HepG2 (cell line): ENCODE data around the gene PTPRU. TPM values are rescaled to one million over a fixed set of nuclear protein-coding genes. Genes with fewer than 3 reads are reported as not detected.

Experiments
- ATAC-seq: fragments of 200-7000 bp; cut with Tn5 transposase; 3 replicates; pipeline ENCODE4 v1.9.1; 2020; ENCODE audit warnings: mild to moderate bottlenecking, moderate library complexity
- BruUV-seq: library from RNA; stranded (reverse); fragments of 400-500 nt; replicated peaks from 2 replicates; lab custom pipeline; 2021; lab: Mats Ljungman, UMichigan
- CTCF ChIA-PET: fragments of 300-600 bp; formaldehyde crosslinking; extraction: SDS; loops from one replicate; lab custom pipeline; 2021; ENCODE audit warnings: low total read pairs, inconsistent platforms, low intra/inter-chr PET ratio; lab: Yijun Ruan, JAX
- POLR2A ChIA-PET: fragments of 350-600 bp; sonication (Branson Sonifier 250); formaldehyde crosslinking; loops from one replicate; lab custom pipeline; 2020; ENCODE audit warnings: antibody characterized with exemption, inconsistent platforms; lab: Yijun Ruan, JAX
- DNase-seq: peaks from one replicate; pipeline ENCODE4 v3.0.0-alpha.2; 2015; ENCODE audit warnings: low spot score
- FAIRE-seq: peaks from 3 replicates; lab custom pipeline; 2011; peaks lifted over from hg19 to GRCh38; lab: Jason Lieb, UNC
- H2AFZ ChIP-seq: one replicate; pipeline ENCODE4 v1.6.1; 2011; ENCODE audit warnings: low read length, inconsistent platforms
- H3K27ac ChIP-seq: fragments of 300-600 bp; 3 replicates; pipeline ENCODE4 v1.8.0; 2011; ENCODE audit warnings: mixed run types, mild to moderate bottlenecking, mixed read lengths, low read length, inconsistent platforms; ENCODE audit not compliant: insufficient read depth; ENCODE audit errors: extremely low read length
- H3K27me3 ChIP-seq, 2 experiments: fragments of 200-600 bp in 1 of 2; 2 replicates in 1 of 2; 3 replicates in 1 of 2; pipeline versions ENCODE4 v1.6.0 to v1.8.0; 2011; ENCODE audit warnings: low read length in 2 of 2, mild to moderate bottlenecking in 2 of 2, moderate library complexity in 2 of 2, inconsistent platforms in 1 of 2; ENCODE audit not compliant: insufficient read depth in 2 of 2, control insufficient read depth in 1 of 2
- H3K36me3 ChIP-seq, 2 experiments: fragments of 200-600 bp in 1 of 2; replicated peaks in 1 of 2; 2 replicates in 1 of 2; 3 replicates in 1 of 2; pipeline versions ENCODE4 v1.5.1 to v1.8.0; 2011; ENCODE audit warnings: low read length in 2 of 2, inconsistent platforms in 1 of 2; ENCODE audit not compliant: insufficient read depth in 2 of 2, control insufficient read depth in 1 of 2
- H3K4me1 ChIP-seq: 2 replicates; pipeline ENCODE4 v1.5.1; 2012; ENCODE audit warnings: low read length, inconsistent platforms; ENCODE audit not compliant: insufficient read depth
- H3K4me2 ChIP-seq: 2 replicates; pipeline ENCODE4 v1.6.0; 2011; ENCODE audit warnings: low read depth, low read length, inconsistent platforms
- H3K4me3 ChIP-seq, 3 experiments: fragments of 200-600 bp in 1 of 3; sonication (generic), shearing (Covaris generic) in 1 of 3; replicated peaks in 1 of 3; 2 replicates each; pipeline ENCODE4 v1.5.1; 2011 to 2016; ENCODE audit warnings: low read length in 3 of 3, inconsistent platforms in 2 of 3, low read depth in 2 of 3, mild to moderate bottlenecking in 2 of 3, control low read depth in 1 of 3, mixed read lengths in 1 of 3; ENCODE audit not compliant: insufficient read depth in 1 of 3
- H3K79me2 ChIP-seq: one replicate; pipeline ENCODE4 v1.6.1; 2011; ENCODE audit warnings: low read length, inconsistent platforms; ENCODE audit not compliant: insufficient read depth
- H3K9ac ChIP-seq: 2 replicates; pipeline ENCODE4 v1.6.0; 2011; ENCODE audit warnings: mild to moderate bottlenecking, low read depth, low read length, inconsistent platforms; ENCODE audit not compliant: insufficient read depth
- H3K9me3 ChIP-seq: 2 replicates; pipeline ENCODE4 v1.5.1; 2012; ENCODE audit warnings: mild to moderate bottlenecking, low read length
- H4K20me1 ChIP-seq: 2 replicates; pipeline ENCODE4 v1.6.0; 2011; ENCODE audit warnings: inconsistent platforms, mild to moderate bottlenecking, low read length, moderate library complexity; ENCODE audit not compliant: insufficient read depth
- AKNA ChIP-seq: sonication (generic); formaldehyde crosslinking; IDR thresholded peaks from 2 replicates; pipeline ENCODE4 v1.4.0; 2020; ENCODE audit warnings: missing genetic modification reagents, borderline replicate concordance
- CREBL2 ChIP-seq: sonication (generic); formaldehyde crosslinking; IDR thresholded peaks from 2 replicates; pipeline ENCODE4 v1.8.1; 2023; ENCODE audit warnings: missing genetic modification reagents, mild to moderate bottlenecking, borderline replicate concordance
- ESRRA ChIP-seq: sonication (generic); formaldehyde crosslinking; IDR thresholded peaks from 2 replicates; pipeline ENCODE4 v1.5.1; 2020; ENCODE audit warnings: mild to moderate bottlenecking, low read depth, missing genetic modification reagents
- ETV6 ChIP-seq: sonication (generic); formaldehyde crosslinking; conservative IDR thresholded peaks from 2 replicates; pipeline ENCODE4 v1.4.0; 2020; ENCODE audit warnings: missing genetic modification reagents
- FOSL1 ChIP-seq: sonication (generic); formaldehyde crosslinking; IDR thresholded peaks from 2 replicates; pipeline ENCODE4 v1.9.0; 2021; ENCODE audit warnings: missing genetic modification reagents, borderline replicate concordance
- KDM3A ChIP-seq: IDR thresholded peaks from 2 replicates; pipeline ENCODE4 v1.6.1; 2018; ENCODE audit warnings: low read depth, missing compliant biosample characterization
- MTA3 ChIP-seq: sonication (generic); formaldehyde crosslinking; IDR thresholded peaks from 2 replicates; pipeline ENCODE4 v1.4.0; 2020; ENCODE audit warnings: missing genetic modification reagents
- NFKBIZ ChIP-seq: IDR thresholded peaks from 2 replicates; pipeline ENCODE4 v1.6.1; 2018; ENCODE audit warnings: missing genetic modification reagents, missing compliant biosample characterization
- TAF15 ChIP-seq: fragments of 200-400 bp; formaldehyde crosslinking; IDR thresholded peaks from one replicate; pipeline ENCODE4 v1.6.1; 2018; ENCODE audit warnings: mild to moderate bottlenecking, low read depth, low read length; ENCODE audit not compliant: poor library complexity, severe bottlenecking
- ZMYM3 ChIP-seq: sonication (generic); formaldehyde crosslinking; IDR thresholded peaks from 2 replicates; pipeline ENCODE4 v1.5.1; 2020; ENCODE audit warnings: mild to moderate bottlenecking, missing genetic modification reagents
- ZNF33A ChIP-seq: sonication (generic); formaldehyde crosslinking; IDR thresholded peaks from 2 replicates; pipeline ENCODE4 v1.5.1; 2020; ENCODE audit warnings: missing genetic modification reagents, mild to moderate bottlenecking, moderate library complexity, borderline replicate concordance
- ZNF432 ChIP-seq: sonication (generic); formaldehyde crosslinking; IDR thresholded peaks from 2 replicates; pipeline ENCODE4 v1.5.0; 2020; ENCODE audit warnings: missing genetic modification reagents, mild to moderate bottlenecking, borderline replicate concordance
- ZNF589 ChIP-seq: sonication (generic); formaldehyde crosslinking; conservative IDR thresholded peaks from 2 replicates; pipeline ENCODE4 v1.8.0; 2022; ENCODE audit warnings: mild to moderate bottlenecking, moderate library complexity, missing genetic modification reagents
- ZNF800 ChIP-seq: sonication (generic); formaldehyde crosslinking; IDR thresholded peaks from 2 replicates; pipeline ENCODE4 v1.4.0; 2020; ENCODE audit warnings: missing genetic modification reagents
- WGBS: methylation state at CpG from one replicate; pipeline ENCODE4 v1.1.6; 2017; ENCODE audit warnings: low lambda C conversion rate; 5-methylcytosine and 5-hydroxymethylcytosine counted together
- in situ Hi-C: cut with HindIII; loops from 2 replicates; pipeline ENCODE4 v1.10.0; 2017; ENCODE audit warnings: low pct_unique_long_range_greater_than_20kb; ENCODE audit not compliant: extremely low pct_ligation_motif_present
- intact Hi-C: fragments of 100-400 bp; cut with micrococcal nuclease; formaldehyde crosslinking; loops from one replicate; pipeline ENCODE4 v1.10.0; 2022; ENCODE audit not compliant: unreplicated experiment
- polyA plus RNA-seq, 8 experiments: library from polyadenylated mRNA; depleted of rRNA in 3 of 8; stranded (reverse) in 7 of 8; unstranded in 1 of 8; fragments of >200 nt; fragmentation: Illumina TruSeq in 4 of 8; extraction: Trizol in 4 of 8; gene quantifications; 2 replicates each; pipeline versions ENCODE4 v1.2.1 to v1.2.3, GENCODE V29; 2011 to 2016; ENCODE audit warnings: low read depth in 4 of 8, missing spikeins in 1 of 8, mixed read lengths in 1 of 8; ENCODE audit not compliant: insufficient read depth in 1 of 8
- total RNA-seq, 5 experiments: library from RNA; depleted of rRNA; stranded (reverse); fragments of >200 nt; fragmentation: Illumina TruSeq; extraction: Trizol; gene quantifications; 2 replicates each; pipeline ENCODE4 v1.2.3, GENCODE V29; 2016; ENCODE audit warnings: low read depth in 1 of 5

The PTPRU gene
- total and polyA plus RNA-seq, 2 of the 13 experiments (the other 11 are each of a cell fraction or from before 2014, with no cell fraction given): 21.6 to 22.3 TPM

GRCh38 chr1:29306471-29307140, 70.3 kb downstream of the PTPRU start:
- Histone ChIP-seq H3K9me3 (no peaks in the 10 kb centered on the region), H3K4me2 (no peak overlapping the region), H3K27me3 (no peaks in the 10 kb centered on the region), H3K4me1 (peaks cover 15% of the 10 kb centered on the region), H2AFZ (no peak overlapping the region), H3K27ac (no peak overlapping the region), H3K36me3 (peaks cover 7 to 19% of the 10 kb centered on the region in 2 experiments; a peak in 4 of 5 replicates), H3K4me3 (no peak overlapping the region), H4K20me1 (no peaks in the 10 kb centered on the region), H3K9ac (no peak overlapping the region), H3K79me2 (no peaks in the 10 kb centered on the region)
- no peak for ATAC-seq
- WGBS: 97% methylated on average over 10 of the region's 10 CpGs
- no TSS peak for BruUV-seq
- intact Hi-C loops (no loop called here), in situ Hi-C loops (no loop called here)
- no peak for TF ChIP-seq KDM3A (CRISPR knock-in tag)
- TF ChIP-seq ZNF432 (CRISPR knock-in tag): no peak
- TF ChIP-seq ETV6 (CRISPR knock-in tag): no peak
- no peak for TF ChIP-seq ZNF800 (CRISPR knock-in tag)
- TF ChIP-seq AKNA (CRISPR knock-in tag): no peak
- TF ChIP-seq MTA3 (CRISPR knock-in tag): no peak
- TF ChIP-seq ESRRA (CRISPR knock-in tag): no peak
- no peak for TF ChIP-seq ZMYM3 (CRISPR knock-in tag)
- no peak for TF ChIP-seq ZNF33A (CRISPR knock-in tag)
- TF ChIP-seq ZNF589: no peak
- TF ChIP-seq FOSL1: no peak
- no peak for TF ChIP-seq CREBL2 (CRISPR knock-in tag)
- no peak for TF ChIP-seq TAF15
- TF ChIP-seq NFKBIZ (CRISPR knock-in tag): no peak
- POLR2A ChIA-PET: no interaction called here
- no peak for FAIRE-seq
- CTCF ChIA-PET: no interaction called here
- DNase-seq: no peak
